Endothelial cell of umbilical vein (primary cell): Measurements from ENCODE around the gene C11orf87. TPM values are rescaled to one million over a fixed set of nuclear protein-coding genes. Genes with fewer than 3 reads are reported as not detected.

ENCODE experiments used
- BruUV-seq: library from RNA; stranded (reverse); fragments of 400-500 nt; replicated peaks from 2 replicates; lab custom pipeline; 2021; lab: Mats Ljungman, UMichigan
- CTCF ChIA-PET: fragments of 300-600, 350-600 bp; sonication (Branson Sonifier 250); formaldehyde crosslinking; loops from one replicate; lab custom pipeline; 2021; ENCODE audit warnings: antibody characterized with exemption, inconsistent platforms; lab: Charles Lee
- POLR2A ChIA-PET: fragments of 300-600, 350-600 bp; sonication (Branson Sonifier 250); formaldehyde crosslinking; loops from one replicate; lab custom pipeline; 2021; ENCODE audit warnings: antibody characterized with exemption, inconsistent platforms; lab: Charles Lee
- DNase-seq: peaks from one replicate; pipeline ENCODE4 v3.0.0-alpha.2; 2011; ENCODE audit warnings: low read depth, low spot score
- FAIRE-seq: peaks from 2 replicates; lab custom pipeline; 2011; peaks lifted over from hg19 to GRCh38; lab: Jason Lieb, UNC
- H2AFZ ChIP-seq: 2 replicates; pipeline ENCODE4 v1.6.0; 2012; ENCODE audit warnings: low read depth, low read length, control low read depth, inconsistent platforms
- H3K27ac ChIP-seq: 2 replicates; pipeline ENCODE4 v1.5.1; 2011; ENCODE audit warnings: low read depth, mild to moderate bottlenecking, control low read depth, low read length, moderate library complexity; ENCODE audit not compliant: insufficient read depth
- H3K27me3 ChIP-seq, 2 experiments: 2 replicates each; pipeline versions ENCODE4 v1.6.0 to v1.6.1; 2011; ENCODE audit warnings: low read length in 2 of 2, mixed read lengths in 1 of 2; ENCODE audit not compliant: control insufficient read depth in 2 of 2, insufficient read depth in 2 of 2
- H3K36me3 ChIP-seq, 2 experiments: 2 replicates in 1 of 2; 3 replicates in 1 of 2; pipeline ENCODE4 v1.5.1; 2011; ENCODE audit warnings: low read length in 2 of 2, mild to moderate bottlenecking in 1 of 2, moderate library complexity in 1 of 2; ENCODE audit not compliant: control insufficient read depth in 2 of 2, insufficient read depth in 2 of 2; ENCODE audit errors: extremely low read depth in 1 of 2
- H3K4me1 ChIP-seq: 3 replicates; pipeline ENCODE4 v1.5.1; 2011; ENCODE audit warnings: mild to moderate bottlenecking, low read length; ENCODE audit not compliant: control insufficient read depth, insufficient read depth; ENCODE audit errors: extremely low read depth
- H3K4me2 ChIP-seq: 2 replicates; pipeline ENCODE4 v1.6.1; 2011; ENCODE audit warnings: low read length, control low read depth, mixed read lengths; ENCODE audit not compliant: insufficient read depth
- H3K4me3 ChIP-seq, 3 experiments: fragments of 200-600 bp in 1 of 3; sonication (generic), shearing (Covaris generic) in 1 of 3; replicated peaks in 1 of 3; 2 replicates each; pipeline ENCODE4 v1.5.1; 2011 to 2016; ENCODE audit warnings: control low read depth in 3 of 3, low read length in 3 of 3, mild to moderate bottlenecking in 2 of 3, inconsistent platforms in 1 of 3, low read depth in 1 of 3, moderate library complexity in 1 of 3; ENCODE audit not compliant: insufficient read depth in 1 of 3
- H3K79me2 ChIP-seq: 2 replicates; pipeline ENCODE4 v1.6.0; 2012; ENCODE audit warnings: low read length, inconsistent platforms; ENCODE audit not compliant: control insufficient read depth, insufficient read depth
- H3K9ac ChIP-seq: replicated peaks from 2 replicates; pipeline ENCODE3; 2011; ENCODE audit warnings: low read length, control low read depth; ENCODE audit not compliant: insufficient read depth; ENCODE audit errors: extremely low read depth
- H3K9me1 ChIP-seq: replicated peaks from 3 replicates; pipeline ENCODE4 v1.6.0; 2011; ENCODE audit warnings: mild to moderate bottlenecking, low read length; ENCODE audit not compliant: control insufficient read depth, insufficient read depth; ENCODE audit errors: extremely low read depth
- H3K9me3 ChIP-seq: replicated peaks from 2 replicates; pipeline ENCODE4 v1.5.1; 2012; ENCODE audit warnings: low read length, inconsistent platforms; ENCODE audit not compliant: control insufficient read depth, insufficient read depth
- H4K20me1 ChIP-seq: replicated peaks from 2 replicates; pipeline ENCODE3; 2011; ENCODE audit warnings: mild to moderate bottlenecking, low read length; ENCODE audit not compliant: control insufficient read depth, insufficient read depth; ENCODE audit errors: extremely low read depth
- CTCF ChIP-seq, 2 donors: IDR thresholded peaks; 1 replicate in 1 of 2; 2 replicates in 1 of 2; pipeline ENCODE4 v1.5.1; 2011; ENCODE audit warnings: low read length in 2 of 2, mild to moderate bottlenecking in 2 of 2, moderate library complexity in 2 of 2, control low read depth in 1 of 2, inconsistent platforms in 1 of 2, low read depth in 1 of 2; ENCODE audit not compliant: insufficient read depth in 1 of 2; ENCODE audit errors: extremely low read depth in 1 of 2
- EZH2 ChIP-seq: IDR thresholded peaks from 2 replicates; pipeline ENCODE4 v1.6.1; 2012; ENCODE audit warnings: borderline replicate concordance, low read depth, mild to moderate bottlenecking, moderate library complexity, low read length, inconsistent platforms; ENCODE audit not compliant: severe bottlenecking
- FOS ChIP-seq: IDR thresholded peaks from 2 replicates; pipeline ENCODE4 v1.6.1; 2011; ENCODE audit warnings: mild to moderate bottlenecking, low read length, moderate library complexity, borderline replicate concordance; ENCODE audit not compliant: insufficient read depth
- GATA2 ChIP-seq: IDR thresholded peaks from 2 replicates; pipeline ENCODE4 v1.7.0; 2011; ENCODE audit warnings: low read depth, mild to moderate bottlenecking, moderate library complexity, mixed read lengths, low read length; ENCODE audit not compliant: insufficient read length, insufficient read depth
- JUN ChIP-seq: IDR thresholded peaks from 2 replicates; pipeline ENCODE4 v1.6.1; 2011; ENCODE audit warnings: borderline replicate concordance, low read depth; ENCODE audit not compliant: insufficient read length, insufficient read depth
- MYC ChIP-seq: IDR thresholded peaks from one replicate; pipeline ENCODE4 v1.6.1; 2011; ENCODE audit warnings: mild to moderate bottlenecking, low read depth, low read length
- POLR2A ChIP-seq: IDR thresholded peaks from 2 replicates; pipeline ENCODE4 v1.6.1; 2012; ENCODE audit warnings: low read depth, mild to moderate bottlenecking, control low read depth, low read length
- POLR2AphosphoS5 ChIP-seq: IDR thresholded peaks from 2 replicates; pipeline ENCODE4 v1.6.1; 2012; ENCODE audit warnings: low read depth, mild to moderate bottlenecking, control low read depth, low read length, moderate library complexity; ENCODE audit not compliant: insufficient read depth
- dilution Hi-C: fragments of 300-500 bp; cut with MboI; formaldehyde crosslinking; loops from one replicate; pipeline ENCODE4 v1.15.0; 2019; ENCODE audit warnings: low sequenced_read_pairs; ENCODE audit not compliant: extremely low pct_ligation_motif_present
- intact Hi-C: fragments of 100-400 bp; cut with micrococcal nuclease; formaldehyde crosslinking; loops from one replicate; pipeline ENCODE4 v1.10.0; 2022
- polyA plus RNA-seq, 4 experiments: library from polyadenylated mRNA; depleted of rRNA in 3 of 4; stranded (reverse) in 3 of 4; unstranded in 1 of 4; fragments of >200 nt; gene quantifications; 2 replicates each; pipeline versions ENCODE4 v1.2.1 to v1.2.3, GENCODE V29; 2011 to 2012; ENCODE audit warnings: missing spikeins in 1 of 4
- total RNA-seq: library from RNA; stranded (reverse); gene quantifications from 2 replicates; pipeline ENCODE4 v1.2.3, GENCODE V29; 2021
- TF ChIP-seq, protein P1 (sequence below): IDR thresholded peaks from 2 replicates; pipeline ENCODE4 v1.6.1; 2011; ENCODE audit not compliant: insufficient read depth, insufficient read length

C11orf87 gene
- total and polyA plus RNA-seq, 2 donors (not counting 3 experiments of a cell fraction or from before 2014, with no cell fraction given): not detected

DNA sequence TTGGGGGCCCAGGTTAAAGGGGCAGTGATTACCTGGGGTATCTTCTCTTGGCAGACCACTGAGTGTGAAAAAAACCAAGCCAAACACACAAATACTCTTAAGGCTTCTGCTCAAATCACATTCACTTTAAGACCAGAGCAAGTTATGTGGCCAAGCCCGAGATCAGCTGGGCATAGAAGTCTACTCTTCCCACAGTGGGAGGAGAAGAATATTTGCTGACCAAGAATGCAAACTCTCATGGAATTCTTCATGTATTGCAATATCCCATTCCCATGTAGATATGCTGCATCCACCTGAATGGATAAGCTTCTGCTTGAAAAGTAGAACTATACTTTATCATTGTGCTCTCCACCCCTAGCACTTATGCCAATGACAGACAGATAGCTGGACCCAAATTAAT, 37.1 kb upstream of the C11orf87 start:
- CTCF ChIA-PET: no interaction called here
- Histone ChIP-seq H3K4me2 (no peak overlapping the region), H3K79me2 (no peaks in the 10 kb centered on the region), H3K27me3 (no peaks in the 10 kb centered on the region), H3K4me1 (no peaks in the 10 kb centered on the region), H4K20me1 (no peaks in the 10 kb centered on the region), H3K9me3 (no peaks in the 10 kb centered on the region), H3K27ac (no peak overlapping the region), H3K36me3 (no peaks in the 10 kb centered on the region), H2AFZ (no peak overlapping the region), H3K9ac (no peak overlapping the region), H3K9me1 (no peaks in the 10 kb centered on the region), H3K4me3 (no peak overlapping the region)
- DNase-seq (no peak), FAIRE-seq (no peak)
- dilution Hi-C loops: no loop called here
- no TSS peak for BruUV-seq
- intact Hi-C loops: no loop called here
- no peak for TF ChIP-seq JUN
- no peak for TF ChIP-seq FOS
- no peak for TF ChIP-seq EZH2
- TF ChIP-seq GATA2: no peak
- no peak for TF ChIP-seq POLR2AphosphoS5
- TF ChIP-seq, protein P1, sequence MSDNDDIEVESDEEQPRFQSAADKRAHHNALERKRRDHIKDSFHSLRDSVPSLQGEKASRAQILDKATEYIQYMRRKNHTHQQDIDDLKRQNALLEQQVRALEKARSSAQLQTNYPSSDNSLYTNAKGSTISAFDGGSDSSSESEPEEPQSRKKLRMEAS: no peak
- POLR2A ChIA-PET: no interaction called here

- Histone ChIP-seq H2AFZ (no peak overlapping the region), H3K36me3 (no peaks in the 10 kb centered on the region), H3K9me1 (no peaks in the 10 kb centered on the region), H3K9ac (no peak overlapping the region), H3K9me3 (no peaks in the 10 kb centered on the region), H3K79me2 (no peaks in the 10 kb centered on the region), H3K27me3 (no peaks in the 10 kb centered on the region), H3K4me1 (no peaks in the 10 kb centered on the region), H4K20me1 (no peaks in the 10 kb centered on the region), H3K4me2 (no peak overlapping the region), H3K4me3 (no peak overlapping the region), H3K27ac (no peak overlapping the region)
- ChIA-PET CTCF (no interaction called here), POLR2A (no interaction called here)
- DNase-seq (no peak), FAIRE-seq (no peak)
- TF ChIP-seq JUN (no peak), POLR2A (no peak), FOS (no peak), GATA2 (no peak), EZH2 (no peak), MYC (no peak), POLR2AphosphoS5 (no peak), CTCF (IDR thresholded peaks at IDR 0.05; ENCODE audit: extremely low read depth in 1 of 2, insufficient read depth in 1 of 2, low read depth in 1 of 2, low read length in 2 of 2) (no peak)
- TF ChIP-seq, protein P1: no peak
- no TSS peak for BruUV-seq
- dilution Hi-C loops (no loop called here), intact Hi-C loops (no loop called here)
Measured at GRCh38 chr11:109388982-109389381, 33.0 kb upstream of the C11orf87 start.
